ENCODE measurements around the gene ETV6.
"Not testable (repeated sequence)": the region's sequence is repeated elsewhere in the genome, so short reads cannot be mapped to it uniquely, and the experiment has no call there.

Gene ETV6

DNA sequence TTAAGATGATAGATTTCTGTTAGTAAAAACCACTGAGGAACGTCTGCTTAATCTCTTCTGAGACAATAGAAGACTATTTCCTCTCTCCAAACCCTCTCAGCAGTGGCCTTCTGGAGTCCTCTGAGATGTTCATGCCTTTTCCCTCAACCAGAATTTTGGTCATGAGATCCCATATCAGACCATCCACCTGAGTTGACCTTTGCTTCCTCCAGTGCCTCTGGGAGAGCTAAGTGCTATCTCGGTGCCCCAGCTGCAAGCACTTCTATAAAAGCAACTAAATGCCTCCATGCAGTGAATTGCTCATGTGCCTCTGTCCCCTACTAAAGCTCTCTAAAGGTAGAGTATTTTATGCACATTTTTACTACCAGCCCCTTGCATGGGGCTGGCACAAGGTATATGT lies 248.4 kb downstream of the ETV6 start:
- DNase-seq = no peak

DNA sequence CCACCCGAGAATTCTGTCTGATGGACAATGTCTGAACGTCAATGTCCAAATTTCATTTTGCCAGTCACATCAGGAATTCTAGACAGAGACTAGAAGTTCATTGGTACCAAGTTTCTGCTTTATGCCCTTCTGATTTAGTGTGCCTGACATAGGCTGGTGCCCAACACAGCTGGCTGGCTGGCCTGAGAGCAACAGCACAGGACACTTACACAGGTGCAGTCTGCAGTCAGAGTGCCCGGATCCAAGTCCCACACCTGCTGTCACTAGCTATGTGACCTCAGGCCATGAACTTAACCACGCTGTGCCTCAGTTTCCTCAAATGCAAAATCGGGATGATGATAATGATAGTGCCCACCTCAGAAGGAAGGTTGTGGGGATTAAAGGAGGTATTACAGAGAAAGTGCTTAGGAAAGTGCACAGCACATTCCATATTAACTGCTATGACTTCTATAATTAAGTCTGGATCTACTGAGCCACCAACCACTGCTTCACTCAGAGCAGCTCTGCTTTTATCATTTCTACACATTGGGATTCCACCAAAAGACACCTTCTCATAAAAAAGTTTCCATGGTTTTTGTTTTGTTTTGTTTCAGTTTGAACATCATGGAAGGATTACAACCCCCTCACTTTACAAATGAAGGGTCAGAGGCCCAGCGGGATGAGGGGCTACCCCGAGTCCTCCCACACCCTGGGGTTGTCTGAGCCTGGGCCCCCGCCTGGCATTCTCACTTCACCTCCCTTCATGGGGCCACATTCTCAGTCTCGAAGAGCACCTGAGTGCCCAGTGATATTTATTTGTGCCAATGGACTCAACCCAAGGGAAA lies 252.4 kb downstream of the ETV6 start:
- DNase-seq = no peak

DNA sequence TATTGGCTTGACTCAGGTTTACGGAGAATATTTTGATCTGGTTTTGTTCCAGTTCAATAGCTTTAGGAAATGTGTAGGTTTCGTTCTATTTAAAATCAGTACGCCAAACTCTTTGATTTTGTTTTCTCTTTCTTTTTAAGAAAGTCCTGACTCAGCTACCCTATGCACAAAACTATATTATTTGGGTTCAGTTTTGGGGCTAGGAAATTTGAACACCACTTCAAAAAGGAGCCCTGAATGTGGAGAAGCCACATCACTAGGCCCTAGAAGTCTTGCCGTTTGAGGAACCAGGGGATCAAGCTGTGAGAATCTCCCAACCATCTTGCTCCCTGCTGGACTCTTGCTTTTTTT lies 253.0 kb downstream of the ETV6 start:
- no peak for DNase-seq

DNA sequence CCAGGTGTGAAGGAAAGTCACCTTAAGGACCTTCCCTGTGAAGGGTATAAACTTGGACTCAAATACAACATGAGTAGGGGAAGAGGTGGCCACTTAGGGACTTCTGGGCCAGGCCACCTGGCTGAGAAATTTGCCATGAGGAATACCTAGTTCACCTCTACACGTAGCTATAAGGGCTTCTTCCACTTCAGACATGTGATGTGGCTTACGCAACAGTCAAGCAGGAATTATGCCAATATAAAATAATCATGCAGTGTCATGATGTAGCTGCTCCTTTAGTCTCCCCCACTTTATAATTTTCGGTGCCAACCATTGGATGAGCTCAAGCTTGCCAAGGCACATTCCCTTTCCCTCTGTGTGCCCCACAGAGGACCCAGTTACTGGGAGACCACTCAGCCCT lies 254.7 kb downstream of the ETV6 start:
- no peak for DNase-seq

DNA sequence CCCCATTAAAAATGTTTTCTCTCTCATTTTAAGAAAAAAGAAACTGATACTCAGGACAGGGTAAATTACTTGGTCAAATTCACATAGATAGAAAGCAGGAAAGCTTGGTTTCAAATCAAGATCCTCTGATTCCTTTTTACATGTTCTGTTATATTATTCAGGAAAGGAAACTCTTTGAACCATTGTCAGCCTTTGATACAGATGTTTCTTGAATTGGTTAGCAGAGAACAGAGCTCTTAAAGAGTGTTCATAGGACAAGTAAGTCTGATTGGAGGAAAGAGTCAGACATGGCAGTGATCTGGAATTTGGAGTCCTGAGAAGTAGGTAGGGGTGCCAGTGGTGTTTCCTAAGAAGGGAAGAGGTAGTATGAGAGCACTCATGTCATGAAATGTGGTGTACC lies 256.1 kb downstream of the ETV6 start:
- DNase-seq = no peak

DNA sequence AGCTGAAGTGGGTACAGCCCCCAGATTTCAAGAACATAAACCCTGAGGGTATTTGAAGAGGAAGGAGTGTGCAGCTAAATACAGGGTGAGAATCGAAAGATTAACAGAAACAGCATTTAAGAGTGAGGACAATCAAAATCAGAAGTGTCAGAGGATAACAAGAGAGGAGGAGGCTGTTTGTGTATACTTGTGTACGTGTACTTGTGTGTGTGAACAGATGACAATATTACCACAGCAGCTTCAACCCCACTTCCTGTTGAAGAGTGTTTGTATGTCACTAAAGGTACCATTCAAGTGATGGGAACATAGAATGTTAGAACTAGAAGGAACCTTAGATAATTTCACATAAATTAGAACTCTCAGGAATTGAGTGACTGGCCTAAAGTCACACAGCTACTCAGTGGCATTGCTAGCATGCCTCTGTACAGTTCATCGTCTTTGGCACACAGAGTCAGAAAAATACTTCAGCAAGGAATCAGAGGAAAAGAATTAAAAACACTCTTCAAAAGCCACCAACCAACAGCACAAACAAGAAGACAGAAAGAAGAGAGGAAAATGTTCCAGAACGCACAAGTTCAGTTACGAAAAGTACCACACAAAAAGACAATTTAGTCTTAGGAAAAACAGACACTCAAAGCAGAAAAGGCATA lies 256.9 kb downstream of the ETV6 start:
- DNase-seq = no peak

DNA sequence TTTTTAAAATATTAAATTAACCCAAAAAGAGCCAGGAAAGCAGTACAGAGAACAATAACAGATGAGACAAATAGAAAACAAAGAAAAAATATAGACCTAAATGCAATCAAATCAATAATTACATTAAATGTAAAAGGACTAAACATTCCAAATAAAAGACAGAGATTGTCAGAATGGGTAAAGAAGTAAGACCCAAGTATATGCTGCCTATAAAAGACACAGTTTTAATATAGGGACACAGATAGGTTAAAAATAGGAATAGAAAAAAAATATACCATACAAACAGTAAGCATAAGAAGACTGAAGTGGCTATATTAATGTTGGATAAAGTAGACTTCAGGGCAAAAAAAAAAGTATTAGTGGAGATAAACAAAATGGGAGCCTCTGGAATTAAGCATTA lies 258.2 kb downstream of the ETV6 start:
- DNase-seq = no peak

DNA sequence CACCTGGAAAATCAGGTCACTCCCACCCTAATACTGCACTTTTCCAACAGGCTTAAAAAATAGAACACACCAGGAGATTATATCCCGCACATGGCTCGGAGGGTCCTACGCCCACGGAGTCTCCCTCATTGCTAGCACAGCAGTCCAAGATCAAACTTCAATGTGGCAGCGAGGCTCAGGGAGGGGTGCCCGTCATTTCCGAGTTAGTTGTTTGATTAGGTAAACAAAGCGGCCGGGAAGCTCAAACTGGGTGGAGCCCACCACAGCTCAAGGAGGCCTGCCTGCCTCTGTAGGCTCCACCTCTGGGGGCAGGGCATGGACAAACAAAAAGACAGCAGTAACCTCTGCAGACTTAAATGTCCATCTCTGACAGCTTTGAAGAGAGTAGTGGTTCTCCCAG lies 259.9 kb downstream of the ETV6 start:
- not testable (repeated sequence) for DNase-seq

DNA sequence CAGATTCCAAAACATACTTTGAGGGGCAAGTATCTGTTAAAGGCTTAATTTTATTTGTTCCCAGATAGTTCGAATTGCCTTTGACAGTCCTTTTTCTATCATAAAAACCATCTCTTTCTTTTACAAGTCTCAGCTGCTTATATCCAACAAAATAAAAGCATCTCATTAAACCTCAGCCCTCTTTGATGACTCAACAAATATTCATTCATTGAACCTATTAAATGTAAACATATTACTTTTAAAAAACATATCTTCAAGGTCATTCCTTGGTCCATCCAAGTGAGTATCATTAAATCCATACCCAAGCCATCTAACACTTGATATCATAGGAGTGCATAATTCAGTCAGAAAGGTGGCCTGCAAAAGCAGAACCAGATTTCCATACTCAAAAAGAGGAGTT lies 266.6 kb downstream of the ETV6 start:
- DNase-seq = no peak

DNA sequence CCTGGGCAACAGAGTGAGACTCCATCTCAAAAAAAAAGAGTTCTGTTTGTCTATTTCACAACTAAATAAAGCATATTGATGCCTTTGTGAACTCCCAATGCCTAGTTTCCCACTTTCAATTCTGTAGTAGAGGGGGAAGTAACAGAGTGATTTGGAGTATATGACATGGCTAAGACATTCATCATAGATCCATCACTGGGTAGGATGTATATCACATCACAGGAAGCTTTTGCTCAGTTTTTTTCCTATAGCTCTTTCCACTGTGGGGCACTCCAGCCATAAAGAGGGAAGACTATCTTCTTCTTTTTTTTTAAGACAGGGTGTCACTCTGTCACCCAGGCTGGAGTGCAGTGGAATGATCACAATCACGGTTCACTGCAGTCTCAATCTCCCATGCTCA lies 267.3 kb downstream of the ETV6 start:
- DNase-seq = no peak

DNA sequence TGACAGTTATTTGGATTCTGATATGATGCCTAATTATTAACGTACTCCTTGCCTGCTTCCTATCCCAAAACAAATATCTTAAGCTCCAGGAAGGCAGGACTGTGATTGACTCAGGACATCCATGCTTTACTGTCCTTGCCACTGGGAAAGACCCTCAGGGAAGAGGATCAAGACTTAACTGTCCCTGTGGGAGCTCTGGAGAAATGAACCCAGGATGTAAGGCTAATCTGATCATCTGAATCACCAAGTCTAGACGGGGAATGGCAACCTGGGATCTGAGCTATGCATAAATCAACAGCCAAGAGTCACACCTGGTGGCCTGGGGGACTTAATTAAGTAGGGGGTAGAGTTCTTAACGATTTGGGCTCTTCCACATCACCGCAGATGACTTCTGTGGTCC lies 268.0 kb downstream of the ETV6 start:
- no peak for DNase-seq

DNA sequence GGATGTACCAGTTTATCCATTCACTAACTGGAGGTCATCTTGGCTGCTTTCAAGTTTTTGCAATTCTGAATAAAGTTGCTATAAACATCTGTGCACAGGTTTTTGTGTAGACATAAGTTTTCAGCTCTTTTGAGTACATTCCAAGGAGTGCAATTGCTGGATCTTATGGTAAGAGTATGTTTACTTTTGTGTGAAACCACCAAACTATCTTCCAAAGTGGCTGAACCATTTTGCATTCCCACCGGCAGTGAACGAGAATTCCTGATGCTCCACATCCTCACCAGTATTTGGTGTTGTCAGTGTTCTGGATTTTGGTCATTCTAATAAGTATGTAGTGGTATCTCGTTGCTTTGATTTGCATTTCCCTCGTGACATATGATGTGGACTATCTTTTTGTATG lies 270.8 kb downstream of the ETV6 start:
- DNase-seq = no peak

DNA sequence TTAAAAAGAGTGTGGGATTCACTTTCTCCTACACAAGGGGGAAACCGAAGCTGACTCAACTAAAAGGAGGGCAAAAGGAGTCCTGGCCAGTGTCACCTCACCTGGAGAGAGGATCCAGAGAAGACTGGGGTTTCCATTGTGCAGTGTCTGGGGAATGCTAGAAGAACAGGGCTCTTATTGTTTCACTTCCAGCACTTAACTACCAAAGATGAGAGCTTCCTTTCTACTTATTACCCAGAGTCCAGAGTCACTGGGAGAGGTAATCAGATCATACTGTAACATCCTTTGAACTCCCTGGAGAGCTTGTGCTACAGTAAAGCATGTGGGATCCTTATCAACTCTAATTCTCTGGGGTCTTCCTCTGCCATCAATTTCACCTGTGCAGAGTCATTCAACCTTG lies 272.9 kb downstream of the ETV6 start:
- DNase-seq = no peak

DNA sequence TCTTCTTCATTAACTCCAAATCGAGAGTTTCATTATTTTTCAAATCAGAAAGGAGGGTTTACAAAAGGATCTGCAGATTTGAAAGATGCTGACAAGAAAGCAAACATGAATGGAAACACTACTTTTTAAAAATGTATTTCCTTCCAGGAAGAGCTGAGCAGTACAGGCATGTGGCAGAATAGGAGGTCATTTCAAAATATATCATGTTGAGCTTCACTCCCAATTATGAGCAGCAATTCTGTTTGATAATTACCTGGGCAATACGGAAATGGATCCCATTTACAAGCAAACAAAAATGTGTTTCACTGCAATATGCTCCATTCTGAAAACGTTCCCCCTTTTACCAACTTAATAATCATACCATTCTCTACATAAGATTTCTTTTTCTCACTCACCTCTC lies 273.6 kb downstream of the ETV6 start:
- no peak for DNase-seq

DNA sequence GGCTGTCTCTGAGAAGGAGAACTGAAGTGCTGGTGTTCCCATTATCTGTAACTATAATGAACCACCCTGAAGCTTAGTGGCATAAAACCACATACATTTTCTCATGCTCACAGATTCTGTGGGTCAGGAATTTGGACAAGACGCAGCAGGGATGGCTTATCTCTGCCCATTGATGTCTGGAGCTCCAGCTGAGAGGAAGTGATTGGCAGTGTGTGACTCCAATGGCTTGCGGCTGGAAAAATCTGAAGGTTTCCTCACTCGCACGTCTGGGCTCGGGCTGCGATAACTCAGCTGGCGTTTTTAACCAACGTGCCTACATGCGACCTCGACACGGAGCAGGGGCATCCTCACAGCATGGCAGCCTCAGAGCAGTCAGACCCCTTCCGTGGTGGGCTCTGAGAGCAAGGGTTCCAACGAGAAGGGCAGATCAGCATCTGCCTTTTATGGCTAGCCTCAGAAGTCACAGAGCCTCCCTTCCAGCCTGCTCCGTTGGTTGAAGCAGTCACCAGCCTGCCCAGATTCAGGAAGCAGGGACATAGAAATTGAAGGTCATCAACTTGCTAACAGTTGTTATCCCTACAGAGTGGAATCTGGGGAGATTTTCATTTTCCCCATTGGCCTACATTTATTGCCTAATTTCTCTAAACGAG lies 277.9 kb downstream of the ETV6 start:
- no peak for DNase-seq

DNA sequence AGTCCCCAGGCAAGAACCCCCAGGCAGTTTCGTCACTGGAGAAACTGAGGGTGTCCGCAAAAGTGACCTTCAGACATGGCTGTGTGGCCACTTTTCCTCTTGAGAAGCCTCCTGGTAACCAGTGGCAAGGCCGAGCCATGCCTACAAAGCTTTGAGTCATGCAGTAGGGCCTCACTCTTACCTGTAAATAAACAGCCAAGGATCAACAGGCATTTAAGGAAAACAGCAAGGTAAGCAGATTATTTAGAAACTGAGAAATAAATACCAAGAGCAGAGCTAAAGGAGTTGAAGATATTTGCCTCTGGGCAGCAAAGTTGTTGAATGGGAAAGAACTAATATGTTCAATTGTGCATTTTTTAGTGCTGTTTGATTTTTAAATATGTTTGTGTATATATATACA lies 280.2 kb downstream of the ETV6 start:
- DNase-seq = no peak

DNA sequence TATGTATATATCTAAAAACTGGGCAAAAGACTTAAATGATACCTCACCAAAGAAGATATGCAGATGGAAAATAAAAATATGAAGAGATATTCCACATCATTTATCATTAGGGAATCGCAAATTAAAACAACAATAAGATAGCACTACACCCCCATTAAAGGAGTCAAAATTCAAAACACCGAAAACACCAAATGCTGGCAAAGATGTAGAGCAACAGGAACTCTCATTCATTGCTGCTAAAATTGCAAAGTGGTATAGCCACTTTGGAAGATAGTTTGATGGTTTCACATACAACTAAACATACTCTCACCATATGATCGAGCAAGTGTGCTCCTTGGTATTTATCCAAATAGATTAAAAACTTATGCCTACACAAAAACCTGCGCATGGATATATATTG lies 289.7 kb downstream of the ETV6 start:
- DNase-seq = no peak

DNA sequence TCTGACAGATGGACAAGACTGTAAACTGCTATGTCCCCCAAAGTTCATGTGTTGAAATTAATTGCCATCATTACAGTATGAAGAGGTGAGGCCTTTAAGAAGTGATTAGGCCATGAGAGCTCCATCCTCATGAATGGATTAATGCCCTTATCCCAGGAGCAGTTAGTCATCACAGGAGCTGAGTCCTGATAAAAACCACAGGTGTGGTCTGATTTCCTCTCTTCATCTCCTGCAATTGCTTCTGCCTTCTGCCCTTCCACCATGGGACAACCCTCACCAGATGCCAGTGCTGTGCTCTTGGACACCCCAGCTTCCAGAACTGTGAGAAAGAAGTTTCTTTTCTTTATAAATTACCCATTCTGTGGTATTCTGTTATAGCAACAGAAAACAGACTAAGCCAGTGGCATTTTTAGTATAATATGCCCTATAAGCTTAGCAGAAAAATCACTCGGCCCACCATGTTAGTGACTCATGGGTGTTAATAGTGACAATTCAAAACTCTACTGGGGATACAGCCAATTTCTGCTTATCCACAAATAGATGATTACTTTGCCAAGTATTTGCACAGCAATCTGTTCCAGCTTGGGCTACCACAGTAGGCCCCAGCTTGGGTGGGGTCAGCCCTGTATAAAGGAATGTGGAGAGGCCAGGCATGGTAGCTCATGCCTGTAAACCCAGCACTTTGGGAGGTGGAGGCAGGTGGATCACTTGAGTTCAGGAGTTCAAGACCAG lies 292.3 kb downstream of the ETV6 start:
- no peak for DNase-seq

DNA sequence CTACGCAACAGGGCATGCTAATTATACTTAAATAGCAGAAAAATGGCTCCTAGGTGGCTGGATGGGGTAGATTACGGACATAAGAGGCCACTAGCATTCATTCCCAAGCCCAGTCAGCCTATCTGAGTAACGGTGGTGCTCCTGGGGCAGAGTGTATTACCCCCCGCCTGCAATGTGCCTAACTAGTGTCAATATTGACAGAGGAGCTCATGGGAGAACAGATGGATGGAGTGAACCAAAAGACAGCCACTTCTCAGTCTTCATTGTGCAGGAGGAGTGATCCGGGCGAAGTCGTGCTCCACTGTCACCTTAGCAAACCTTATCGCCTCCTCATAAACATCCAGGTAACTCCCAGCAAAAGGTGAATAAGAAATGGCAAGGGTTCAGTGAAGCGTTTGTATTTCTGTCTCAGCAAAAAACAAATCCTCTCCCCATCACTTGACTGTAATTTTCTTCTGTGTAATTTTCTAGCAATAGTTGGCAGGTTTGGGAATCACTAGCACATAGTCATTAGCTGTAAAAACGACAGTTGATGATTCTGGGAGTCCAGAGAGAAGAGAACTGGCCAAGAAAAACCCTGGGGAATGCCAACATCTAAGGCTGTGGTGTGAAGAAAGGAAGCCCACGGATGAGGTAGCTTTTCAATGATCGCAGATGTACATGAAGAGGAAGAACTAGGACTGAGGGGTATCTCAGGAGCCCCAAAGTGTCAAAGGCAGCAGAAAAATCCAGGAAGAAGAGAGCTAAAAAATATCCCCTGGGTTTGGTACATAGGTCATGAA lies 294.6 kb downstream of the ETV6 start:
- DNase-seq = no peak

All from central memory CD4-positive, alpha-beta T cell (primary cell).